IPS DF 4.7 (cell line): ENCODE data around the gene ANKRD31.

ENCODE experiments used
- DNase-seq: peaks from one replicate; pipeline ENCODE4 v3.0.0-alpha.2; 2013; ENCODE audit warnings: low spot score; ENCODE audit errors: extremely low read depth

ANKRD31 gene

DNA sequence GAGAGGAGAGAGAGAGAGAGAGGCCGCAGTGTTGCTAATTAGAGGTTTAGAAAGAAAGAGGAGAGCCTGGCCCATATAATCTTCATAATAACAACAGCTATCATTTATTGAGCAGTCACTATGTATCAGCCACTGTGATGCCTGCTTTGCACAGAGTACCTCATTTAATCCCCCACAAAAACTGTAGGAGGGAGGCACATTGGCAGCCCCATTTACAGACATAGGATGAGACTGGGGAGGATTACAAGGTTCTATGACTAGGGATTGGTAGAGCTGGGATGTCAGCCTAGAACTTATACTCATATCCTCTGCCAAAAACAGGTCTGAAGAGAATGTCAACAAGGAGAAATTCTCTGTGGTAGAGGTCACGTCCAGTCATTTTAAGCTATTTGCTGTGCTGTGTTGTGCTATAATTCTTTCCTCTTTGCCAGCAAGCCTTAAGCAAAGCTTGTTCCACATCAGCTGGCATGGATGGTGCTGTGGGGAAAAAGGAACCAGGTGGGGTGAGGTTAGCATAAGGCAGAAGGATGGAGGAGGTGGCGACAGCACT lies 177.6 kb downstream of the ANKRD31 start:
- DNase-seq, result no peak

DNA sequence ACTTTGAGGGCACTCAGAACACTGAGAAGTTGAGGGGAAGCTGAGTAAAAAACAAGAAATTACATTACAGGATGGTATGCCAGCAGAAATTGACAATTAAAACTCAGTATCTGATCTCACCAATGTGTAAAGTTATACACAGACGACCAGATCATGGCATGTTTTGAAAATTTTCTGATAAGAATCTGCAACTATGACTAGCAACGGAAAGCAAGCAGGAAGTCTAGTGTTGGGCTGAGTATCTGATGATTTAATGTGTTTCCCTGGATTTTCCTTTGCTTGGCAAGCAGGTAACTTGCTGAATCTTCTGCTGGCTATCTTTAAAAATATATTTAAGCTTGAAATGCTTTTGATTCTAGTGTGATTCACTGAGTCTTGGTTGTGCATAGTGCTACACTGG lies 179.1 kb downstream of the ANKRD31 start:
- DNase-seq, result no peak

DNA sequence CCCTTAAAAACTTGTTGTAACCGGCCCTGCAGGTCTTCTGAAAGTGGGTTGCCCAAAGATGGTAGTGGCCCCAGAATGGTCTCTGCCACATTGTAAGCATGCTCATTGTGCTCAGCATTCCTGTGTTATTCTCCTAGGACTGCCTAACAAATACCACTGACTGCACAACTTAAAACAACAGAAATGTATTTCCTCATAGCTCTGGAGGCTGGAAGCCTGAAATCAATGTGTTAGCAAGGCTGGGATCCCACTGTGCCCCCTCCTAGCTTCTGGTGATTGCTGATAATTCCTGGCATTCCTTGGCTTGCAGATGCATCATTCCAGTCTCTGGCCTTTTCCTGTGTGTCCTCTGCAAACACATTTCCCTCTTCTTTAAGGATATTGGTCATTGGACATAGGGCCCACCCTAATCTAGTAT lies 180.9 kb downstream of the ANKRD31 start:
- DNase-seq, result peak; percentile 94

DNA sequence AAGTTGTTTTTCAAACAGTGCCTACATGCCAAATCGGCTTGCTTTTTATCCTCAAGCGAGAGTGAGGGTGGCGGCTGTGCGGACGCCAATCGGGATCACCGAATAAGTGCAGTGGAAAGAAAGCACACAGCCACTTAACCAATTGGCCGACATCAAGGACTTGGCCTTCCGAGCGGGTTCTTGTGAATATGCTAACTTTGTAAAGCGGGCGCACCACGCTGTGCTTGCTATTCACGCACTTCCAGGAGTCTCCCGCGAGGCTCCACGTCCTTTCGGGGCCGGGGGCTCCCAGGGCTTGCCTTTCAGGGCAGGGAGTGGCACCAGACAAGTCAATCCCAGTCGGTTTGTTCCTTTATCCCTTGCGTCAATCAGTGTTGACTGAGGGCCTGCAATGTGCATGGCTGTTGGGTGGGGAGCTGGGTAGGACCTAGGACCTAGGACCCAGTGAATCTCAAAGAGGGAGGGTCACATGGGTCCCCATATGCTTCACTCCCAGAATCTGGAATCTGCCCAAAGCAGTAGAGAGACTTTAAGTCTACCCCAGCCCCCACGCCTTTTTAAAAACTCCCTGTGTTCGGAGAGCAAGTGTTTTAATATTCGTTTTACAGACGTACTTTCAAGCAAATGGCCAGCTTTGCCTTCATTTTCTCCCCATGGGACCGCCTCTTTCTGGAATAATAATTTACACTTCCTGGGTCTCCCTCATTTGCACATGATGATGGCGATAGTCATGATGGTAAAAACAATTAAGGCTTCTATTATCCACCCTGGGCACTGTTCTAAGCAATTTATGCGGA lies 182.3 kb downstream of the ANKRD31 start:
- no peak for DNase-seq

DNA sequence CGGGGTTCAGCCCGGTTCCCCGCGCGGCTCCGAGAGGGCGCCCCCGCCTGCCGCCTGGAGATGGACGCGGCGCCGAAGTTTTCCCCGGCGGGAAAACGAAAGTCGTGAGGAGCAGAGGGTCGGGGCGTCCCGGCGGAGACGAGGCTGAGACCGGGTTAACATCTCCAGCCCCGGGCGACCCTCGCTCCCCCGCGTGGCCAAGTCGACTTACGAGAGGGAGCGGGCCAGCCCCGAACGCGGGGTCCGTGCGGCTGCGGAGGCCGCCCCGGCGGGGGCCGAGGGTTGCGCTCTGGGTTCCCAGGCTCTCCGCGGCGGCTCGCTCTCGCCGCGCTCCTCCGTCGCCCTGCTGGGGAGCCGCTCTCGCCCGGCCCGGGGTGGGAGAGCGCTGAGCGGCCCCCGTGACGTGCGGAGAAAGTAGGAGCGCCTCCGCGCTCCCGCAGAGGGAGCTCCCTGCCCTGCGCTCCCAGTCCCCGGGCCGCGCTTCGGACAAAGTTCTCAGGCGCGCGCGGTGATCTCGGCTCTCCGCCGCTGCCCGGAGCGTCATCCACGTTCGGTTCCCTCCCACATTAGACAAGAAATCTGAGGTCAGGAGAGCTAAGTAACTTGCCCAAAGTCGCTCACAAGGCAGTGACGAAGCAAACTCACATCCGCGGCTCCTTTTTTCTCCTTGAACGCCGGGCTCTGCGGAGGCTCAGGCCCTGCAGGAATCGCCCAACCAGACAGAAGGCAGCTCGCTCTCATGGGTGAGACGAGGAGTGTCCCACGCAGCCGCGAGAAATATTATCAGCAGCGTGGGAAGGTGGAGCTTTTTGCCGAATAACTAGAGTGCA lies 183.2 kb downstream of the ANKRD31 start:
- no peak for DNase-seq

DNA sequence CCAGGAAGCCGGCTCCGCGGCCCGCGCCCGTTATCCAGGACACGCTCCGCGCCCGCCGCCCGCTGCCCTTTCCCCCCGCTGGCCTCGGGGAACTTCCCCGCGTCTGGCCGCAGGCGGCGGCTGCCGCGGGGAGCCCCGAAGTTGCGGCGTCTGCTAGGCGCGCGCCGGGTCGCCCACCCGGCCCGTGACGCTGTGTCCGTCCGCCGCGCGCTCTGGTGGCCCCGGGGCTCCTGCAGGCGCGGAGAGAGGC lies 183.7 kb downstream of the ANKRD31 start:
- no peak for DNase-seq

DNA sequence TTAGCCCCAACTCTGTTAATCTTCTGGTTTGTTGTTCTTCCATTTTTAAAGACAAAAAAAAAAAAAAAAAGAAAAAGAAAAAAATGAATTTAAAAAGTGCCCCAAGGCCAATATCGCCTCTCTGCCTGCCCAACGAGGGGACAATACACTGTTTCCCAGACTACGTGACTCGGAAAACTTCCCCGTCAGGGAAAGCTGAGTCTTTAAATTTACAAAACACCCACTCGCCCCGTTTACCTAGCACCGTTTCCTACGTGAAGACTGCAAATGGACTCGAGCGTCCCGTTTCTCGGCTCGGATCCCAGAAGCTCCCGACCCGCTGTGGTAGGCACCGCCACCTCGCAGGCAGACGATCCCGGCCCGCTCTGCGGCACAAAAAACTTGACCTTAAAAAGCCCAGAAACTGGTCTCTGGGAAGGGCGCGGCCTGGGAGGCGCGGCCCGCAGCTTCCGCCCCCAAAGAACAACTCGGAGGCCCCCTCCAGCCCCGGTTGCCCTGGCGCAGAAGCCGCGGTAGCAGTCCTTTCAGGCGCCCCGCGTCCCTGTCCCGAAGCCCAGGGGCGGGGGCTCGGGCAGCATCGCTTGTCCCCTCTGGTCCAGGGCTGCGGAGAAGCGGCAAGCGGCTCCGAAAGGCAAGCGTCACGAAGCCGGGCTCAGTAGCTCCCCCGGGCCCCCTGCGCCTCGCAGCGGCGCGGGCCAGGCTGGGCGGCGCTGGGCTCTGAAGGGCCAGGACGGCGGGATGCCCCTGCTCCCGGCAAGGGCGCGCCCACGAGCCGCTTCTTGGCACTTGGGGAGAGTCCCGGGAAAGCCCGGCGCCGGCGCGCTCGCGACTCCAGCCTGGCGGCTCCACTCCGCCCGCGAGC lies 184.3 kb downstream of the ANKRD31 start, which contains the start of gene GCNT4:
Gene GCNT4 (minus strand): TSS at position 367 of the 862 bp plus-strand sequence. CDS start 22,521 bp downstream, outside the sequence.
- no peak for DNase-seq

DNA sequence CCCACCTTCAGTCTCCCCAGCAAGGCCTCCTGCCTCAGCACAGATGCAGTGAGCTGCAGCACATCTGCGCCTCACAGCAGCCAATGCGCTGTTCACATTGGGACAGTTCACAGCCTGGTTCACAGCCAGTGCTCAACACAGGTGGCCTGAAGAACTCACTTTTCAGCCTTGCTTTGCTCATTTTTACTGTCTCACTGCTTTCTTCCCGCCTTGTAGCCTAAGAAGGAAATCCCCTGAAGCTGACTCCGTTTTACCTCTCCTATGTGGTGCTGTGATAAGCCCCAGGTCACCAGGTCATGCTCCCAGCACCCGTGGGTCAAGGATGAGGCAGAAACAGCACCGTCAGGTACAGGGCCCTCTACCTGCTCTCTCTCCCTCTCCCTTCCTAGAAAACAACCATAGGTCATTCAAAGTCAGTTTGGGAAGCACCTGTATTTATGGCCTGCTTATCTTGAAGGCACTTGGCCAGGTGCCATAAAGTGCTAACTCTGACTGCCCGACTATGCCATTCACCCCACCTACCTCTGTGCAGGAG lies 185.4 kb downstream of the ANKRD31 start:
- DNase-seq, result no peak

DNA sequence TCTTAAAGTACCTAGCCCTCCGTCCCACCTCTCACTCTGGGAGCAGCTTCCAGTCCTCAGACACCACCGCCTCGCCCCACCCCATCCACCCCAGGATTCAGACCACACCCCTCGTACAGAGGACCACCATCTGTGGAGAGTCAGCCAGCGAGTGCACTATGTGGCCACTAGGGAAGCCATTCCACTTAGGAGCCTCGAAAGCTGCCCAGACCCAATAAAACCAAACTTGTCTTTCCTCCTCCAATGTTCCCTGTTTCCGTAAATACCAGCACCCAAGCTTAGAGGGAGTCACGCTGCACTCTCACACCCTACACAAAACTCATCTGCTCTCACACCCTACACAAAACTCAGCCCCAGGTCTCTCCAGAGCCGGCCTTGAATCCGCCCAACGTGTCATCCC lies 186.3 kb downstream of the ANKRD31 start:
- DNase-seq, result no peak

DNA sequence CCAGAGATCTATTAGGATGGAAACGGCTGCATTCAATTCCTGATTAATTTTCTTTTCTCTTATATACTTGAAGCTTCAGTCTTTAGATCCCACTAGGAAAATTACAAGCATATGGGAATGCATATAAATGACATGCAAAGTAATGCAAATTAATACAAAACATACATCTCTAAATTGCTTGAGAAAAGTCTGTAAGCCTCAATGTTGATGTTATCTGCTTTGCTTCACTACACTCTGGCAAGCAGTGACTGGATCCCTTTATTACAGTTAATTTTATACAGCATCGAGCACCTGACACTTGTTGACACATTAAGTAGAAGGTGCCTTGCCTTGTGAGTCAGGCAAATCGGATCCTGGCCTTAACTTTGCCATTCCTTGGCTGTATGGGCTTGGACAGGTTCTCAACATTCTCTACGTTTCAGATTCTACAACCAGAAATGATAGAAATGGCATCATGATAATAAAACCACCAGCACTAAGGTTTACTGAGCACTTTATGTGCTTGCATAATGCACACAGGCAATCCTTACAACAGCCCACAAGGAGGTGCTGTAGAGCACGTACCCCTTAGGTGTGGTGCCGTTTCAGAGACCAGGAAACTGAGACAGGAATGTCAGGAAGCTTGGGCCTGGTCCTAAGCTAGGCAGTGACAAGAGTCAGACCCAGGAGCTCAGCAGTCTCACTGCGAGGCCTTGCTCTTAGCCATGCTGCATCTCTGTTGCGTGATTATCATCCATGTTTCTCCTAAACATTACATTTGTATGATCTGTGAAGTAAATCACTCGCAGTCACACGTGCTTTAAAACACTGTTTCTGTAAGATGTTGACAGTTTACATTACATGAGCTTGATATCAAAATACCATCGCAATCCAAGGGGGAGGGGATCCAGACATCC lies 187.0 kb downstream of the ANKRD31 start:
- DNase-seq, result peak; percentile 90

DNA sequence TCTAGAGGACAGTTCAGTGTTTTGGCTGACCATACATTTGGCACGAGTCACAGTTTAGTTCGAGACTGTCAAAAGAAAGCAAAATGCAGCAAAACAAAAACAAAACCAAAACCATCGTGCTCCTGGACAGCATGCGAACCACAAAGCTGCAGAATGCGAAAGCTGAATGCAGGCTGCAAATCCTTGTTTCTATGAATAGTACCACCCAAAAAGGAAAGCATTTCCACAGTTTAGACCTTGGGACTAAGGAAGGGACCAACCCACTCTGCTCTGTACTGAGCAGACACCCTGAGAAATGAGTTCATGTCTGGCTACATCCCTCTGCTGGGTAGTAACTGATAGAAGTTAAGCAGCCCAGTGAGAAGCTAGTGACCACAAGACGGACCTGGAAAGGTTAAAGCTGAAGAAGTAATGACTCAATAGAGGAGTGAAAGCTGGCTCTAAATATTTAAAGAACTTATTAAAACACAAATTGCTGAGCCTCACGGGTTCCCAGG lies 188.2 kb downstream of the ANKRD31 start:
- no peak for DNase-seq

DNA sequence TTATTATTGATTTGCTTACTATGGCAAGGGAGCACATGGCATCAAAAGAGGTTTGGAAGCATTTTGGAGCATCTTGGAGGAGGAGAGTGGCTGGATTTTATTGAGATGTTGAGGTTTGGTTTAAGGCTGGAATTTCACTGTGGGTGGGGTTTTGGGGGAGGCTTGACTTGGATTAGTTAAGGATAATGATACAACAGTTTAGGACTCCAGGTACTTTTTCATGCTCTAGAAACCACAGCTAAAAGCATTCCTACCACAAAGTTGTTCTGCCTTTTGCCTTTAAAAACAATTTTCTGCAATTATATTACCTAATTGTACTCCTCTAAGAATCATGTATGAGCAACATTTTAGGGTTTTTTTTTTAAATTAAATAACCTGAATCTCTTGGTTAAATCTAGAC lies 189.3 kb downstream of the ANKRD31 start:
- DNase-seq, result no peak

DNA sequence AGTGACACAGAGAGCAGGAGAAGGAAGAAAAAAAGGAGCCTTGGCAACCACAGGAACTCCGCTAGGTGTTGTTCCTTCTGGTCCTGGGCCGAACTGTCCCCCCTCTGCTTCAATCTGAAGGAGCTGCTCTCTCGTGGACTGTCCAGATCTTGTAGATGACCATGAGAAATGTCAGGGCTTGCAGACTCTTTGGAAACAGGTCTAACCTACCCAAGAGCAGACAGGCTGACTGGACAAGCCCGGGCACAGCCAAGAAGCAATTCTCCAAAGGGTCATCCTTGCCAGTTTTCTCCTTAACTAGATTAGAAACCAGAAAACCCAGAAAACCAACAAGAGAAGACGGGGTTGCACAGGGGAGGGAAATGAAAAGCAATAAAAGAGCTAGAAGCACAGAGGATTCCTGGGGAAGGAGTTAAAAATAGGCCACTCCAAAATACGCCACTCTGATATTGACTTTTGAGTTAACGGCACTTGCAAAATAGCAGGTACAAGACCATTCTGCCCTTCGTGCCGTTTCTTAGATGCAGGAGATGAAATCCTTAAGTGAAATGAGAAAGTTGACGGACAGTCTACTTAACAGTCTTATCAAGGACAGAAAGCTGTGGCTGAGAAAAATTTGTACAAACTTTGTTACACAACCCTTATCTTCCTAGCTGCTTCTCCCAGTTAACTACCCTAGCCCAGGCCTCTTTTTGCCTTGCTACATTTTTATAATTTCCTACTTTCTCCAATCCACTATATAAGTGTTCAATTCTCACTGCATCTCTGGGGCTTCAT lies 190.1 kb downstream of the ANKRD31 start:
- no peak for DNase-seq

DNA sequence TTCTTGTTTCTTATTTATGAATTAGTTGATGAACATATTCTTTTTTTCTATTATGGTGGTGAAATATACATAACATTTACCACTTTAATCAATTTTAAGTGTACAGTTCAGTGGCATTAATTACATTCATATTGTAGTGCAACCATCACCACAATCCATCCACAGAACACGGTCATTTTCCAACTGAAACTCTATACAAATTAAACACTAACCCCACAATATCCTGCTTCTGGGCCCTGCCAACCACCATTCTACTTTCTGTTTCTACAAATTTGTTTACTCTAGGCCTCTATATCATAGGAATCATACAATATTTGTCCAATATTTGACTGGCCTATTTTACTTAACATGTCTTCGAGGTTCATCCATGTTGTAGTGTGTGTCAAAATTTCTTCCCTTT lies 191.6 kb downstream of the ANKRD31 start:
- DNase-seq, result no peak

DNA sequence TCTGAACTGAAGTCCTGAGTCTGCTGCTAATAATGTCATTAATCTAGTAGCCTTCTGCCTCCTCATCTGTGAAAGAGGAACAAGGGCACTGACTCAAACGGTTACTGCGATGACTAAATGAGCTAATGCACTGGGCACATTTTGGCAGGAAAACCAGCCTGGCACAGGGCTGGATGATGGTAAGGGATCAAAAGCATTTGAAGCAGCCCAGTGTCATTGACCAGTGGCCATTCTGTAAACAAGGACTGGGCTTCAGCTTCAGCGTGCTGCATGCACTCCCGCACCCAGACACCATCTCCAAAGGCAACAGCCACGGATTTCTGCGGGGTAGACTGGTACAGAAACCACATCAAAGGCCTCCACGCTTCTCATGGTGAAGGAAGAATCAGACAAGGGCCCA lies 192.3 kb downstream of the ANKRD31 start:
- DNase-seq, result no peak

DNA sequence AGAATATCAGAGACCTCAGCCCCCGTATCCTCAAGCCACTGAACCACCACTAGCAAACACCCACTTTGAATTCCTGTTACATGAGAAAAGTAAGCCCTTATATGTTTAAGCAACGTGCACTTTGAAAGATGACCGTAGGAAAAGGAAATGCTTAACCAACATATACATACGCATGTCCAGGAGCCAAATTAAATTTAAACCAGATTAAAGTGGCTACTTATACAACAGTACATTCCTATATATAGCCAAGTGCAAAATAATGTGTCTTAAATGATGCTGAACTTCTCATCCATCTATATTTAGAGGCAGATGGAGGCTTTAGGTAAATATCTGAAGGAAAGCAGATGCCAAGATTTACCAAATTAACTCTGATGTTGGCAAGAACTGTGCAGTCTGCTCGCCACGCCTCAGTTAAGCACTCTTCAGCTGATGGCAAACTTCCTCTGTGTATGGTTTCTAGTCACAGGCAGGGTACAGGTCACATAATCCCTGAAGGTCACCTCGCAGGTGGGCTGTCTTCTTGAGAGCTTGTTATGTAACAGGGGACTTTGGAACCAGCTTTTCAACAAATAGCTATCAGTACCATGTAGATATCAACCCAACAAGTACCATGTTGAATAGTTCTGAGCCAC lies 192.9 kb downstream of the ANKRD31 start:
- DNase-seq, result no peak

DNA sequence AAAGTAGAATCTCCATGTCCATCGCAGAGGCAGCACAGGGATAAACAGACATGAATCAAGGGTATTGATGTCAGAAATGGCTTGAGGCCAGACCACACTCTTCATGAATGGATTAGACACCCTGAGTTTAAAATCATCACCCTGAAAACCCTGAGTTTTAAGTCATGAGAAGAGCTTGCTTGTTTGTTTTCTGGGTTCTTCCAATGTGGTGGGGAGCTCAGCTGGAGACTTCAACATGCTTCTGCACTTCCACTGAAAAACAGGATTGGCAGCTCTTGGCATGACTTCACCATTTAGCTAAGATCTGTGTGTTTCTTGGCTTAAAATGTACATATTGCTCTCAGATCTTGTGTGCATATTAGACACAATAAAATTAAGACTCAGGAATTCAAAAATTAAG lies 194.2 kb downstream of the ANKRD31 start:
- DNase-seq, result no peak

DNA sequence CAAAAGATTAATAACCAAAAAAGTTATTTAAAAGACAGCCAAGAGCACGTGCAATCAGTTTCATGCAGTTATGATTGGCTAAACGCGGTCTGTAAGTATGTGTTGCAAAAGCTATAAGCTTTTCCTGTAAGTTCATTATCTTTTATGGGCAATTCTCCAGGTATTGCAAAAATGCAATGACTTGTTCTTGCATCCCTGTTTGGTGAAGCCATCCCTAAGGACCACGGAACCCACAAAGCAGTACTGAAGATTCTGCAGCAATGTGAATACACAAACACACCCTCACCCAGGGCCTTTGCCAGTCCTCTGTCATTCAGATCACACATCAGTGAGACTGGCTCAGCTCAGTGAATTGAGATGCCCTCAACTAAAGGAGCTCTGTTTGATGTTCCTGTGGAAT lies 195.7 kb downstream of the ANKRD31 start:
- DNase-seq, result no peak

DNA sequence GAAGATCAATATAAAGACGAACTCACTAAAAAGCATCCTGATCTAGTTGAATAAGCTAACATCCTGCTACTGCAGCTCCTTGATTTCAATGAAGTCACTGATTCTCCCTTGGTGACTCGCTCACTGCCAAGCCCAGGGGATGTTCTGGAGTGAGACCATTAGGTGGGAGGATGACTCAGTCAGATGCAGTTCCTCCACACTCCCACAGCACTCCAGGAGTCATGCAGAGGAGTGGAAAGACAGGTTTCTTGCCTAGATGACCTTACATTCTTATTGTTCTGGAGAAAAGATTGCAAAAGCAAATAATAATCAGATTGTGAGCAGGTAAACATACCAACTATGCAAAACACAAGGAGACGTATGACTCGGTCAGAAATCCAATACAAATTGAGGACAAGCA lies 199.6 kb downstream of the ANKRD31 start:
- no peak for DNase-seq
